Activated naive CD4-positive, alpha-beta T cell treated with anti-CD3 and anti-CD28 coated beads, Interleukin-2, amount 50 U/mL, for 16 hours (primary cell): ENCODE data around the gene SCMH1.
"Not testable (repeated sequence)": the region's sequence is repeated elsewhere in the genome, so short reads cannot be mapped to it uniquely, and the experiment has no call there.

Experiments
- DNase-seq: peaks from one replicate; pipeline ENCODE4 v3.0.0-alpha.2; 2020

SCMH1 gene

DNA sequence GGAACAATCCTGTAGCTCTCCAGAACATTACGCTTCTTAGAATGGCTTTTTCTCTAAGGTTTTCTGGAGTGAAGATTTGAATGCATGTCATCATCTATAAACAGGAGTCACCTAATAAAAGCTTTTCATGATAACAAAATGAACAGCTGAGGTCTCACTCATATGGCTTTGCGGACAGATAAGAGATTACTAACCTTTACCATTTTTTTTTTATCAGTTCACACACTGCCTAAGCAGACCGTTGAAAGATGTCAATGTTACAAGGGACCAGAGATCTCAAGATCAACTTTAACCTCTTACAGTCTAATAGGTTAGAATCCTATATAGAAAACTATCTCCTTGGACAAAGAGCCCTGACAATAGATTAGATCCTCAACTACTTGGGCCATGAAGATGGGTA is 41.4 kb downstream of the SCMH1 start:
- no peak for DNase-seq

DNA sequence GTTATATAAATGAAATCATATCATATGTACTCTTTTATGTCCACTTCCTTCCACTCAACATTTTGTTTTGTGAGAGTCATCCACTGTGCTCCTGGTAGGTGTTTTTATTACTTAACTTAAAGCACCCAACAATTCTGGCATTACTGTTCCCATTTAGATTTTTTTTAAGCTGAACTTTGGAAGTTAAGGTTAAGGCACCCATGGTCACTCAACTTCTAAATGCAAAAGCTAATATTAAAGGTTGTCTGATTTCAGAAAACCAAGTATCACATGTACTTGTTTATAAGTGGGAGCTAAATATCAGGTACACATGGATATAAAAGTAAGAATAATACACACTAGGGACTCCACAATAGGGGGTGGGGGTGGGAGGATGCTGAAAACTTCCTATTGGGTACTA is 42.7 kb downstream of the SCMH1 start:
- DNase-seq, result no peak

DNA sequence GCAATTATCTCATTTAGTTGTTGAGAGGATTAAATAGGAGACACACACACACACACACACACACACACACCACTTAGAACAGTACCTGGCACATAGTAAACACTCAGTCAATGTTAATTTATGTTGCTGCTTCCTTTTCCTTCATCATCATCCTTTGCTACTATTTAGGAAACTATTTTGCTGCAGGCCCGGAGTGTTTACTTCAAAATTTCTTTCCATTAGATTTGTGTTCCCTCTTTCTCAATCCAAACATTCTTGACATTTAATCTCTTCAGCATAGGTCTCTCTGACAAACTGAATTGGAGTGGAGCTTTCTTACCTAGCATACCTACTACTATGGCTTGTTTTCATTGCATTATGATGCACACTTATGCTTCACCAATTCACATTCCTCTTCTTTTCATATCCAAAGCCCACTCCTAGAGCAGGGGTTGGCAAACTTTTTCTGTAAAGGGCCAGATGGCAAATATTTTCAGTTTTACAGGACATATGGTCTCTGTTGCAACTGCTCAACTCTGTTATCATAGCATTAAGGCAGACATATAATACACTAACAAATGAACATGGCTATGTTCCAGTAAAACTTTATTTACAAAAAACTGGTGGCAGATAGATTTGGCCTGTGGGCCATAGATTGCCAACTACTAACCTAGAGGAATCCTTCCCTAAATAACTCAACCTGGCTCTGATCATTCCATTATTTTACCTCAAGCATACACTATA is 49.5 kb downstream of the SCMH1 start:
- no peak for DNase-seq

DNA sequence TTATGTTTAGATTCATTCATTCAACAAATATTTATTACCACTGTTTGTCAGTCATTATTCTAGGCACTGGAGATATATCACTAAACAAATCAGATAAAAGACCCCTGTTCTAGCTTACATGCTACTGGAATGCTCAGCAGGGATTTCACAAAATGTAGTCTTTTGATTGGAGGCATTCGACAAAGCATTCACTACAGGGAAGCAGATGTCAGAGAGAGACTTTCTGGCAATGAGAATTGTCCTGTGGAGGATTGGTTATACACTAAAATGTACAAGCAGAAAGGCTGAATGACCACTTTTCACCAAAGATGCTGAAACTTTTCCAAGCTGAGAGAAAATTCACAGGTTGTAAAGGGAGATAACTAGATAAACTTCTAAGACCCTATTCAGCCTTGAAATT is 57.7 kb downstream of the SCMH1 start:
- no peak for DNase-seq

DNA sequence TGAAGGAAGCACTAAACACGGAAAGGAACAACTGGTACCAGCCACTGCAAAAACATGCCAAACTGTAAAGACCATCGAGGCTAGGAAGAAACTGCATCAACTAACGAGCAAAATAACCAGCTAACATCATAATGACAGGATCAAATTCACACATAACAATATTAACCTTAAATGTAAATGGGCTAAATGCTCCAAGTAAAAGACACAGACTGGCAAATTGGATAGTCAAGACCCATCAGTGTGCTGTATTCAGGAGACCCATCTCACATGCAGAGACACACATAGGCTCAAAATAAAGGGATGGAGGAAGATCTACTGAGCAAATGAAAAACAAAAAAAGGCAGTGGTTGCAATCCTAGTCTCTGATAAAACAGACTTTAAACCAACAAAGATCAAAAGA is 63.9 kb downstream of the SCMH1 start:
- DNase-seq, result not testable (repeated sequence)

DNA sequence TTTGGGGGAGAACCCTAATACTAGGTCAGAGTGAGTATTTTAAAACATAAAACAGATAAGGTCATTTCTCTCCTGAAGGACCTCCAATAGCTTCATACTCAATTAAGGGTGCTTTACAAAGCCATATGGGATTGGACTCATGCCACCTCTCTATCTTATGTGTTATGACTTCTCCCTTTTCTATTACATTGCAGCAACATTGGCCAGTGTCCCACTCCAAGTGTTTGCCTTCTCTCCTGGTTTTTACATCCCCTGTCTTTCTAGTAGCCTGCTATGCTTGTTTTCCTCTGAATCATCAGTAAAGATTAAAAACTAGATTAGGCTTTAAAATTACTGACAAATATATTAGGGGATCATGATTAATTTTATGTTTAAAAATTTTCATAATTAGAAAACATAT is 66.6 kb downstream of the SCMH1 start:
- no peak for DNase-seq

DNA sequence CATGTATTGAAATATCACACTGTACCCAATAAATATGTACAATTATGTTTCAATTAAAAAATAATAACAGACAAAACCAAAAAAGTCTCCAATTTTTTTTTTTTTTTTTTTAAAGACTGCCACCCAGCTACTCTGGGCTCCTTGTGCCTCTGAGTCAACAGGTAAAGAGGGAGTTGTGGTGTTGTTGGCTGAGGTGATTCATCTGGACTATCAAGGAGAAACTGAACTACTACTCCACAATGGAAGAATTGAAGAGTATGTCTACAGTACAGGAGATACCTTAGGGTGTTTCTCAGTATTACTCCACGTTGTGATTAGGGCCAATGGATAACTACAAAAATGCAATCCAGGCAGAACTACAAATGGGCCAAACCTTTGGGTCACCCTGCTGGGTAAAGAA is 67.9 kb downstream of the SCMH1 start:
- no peak for DNase-seq

DNA sequence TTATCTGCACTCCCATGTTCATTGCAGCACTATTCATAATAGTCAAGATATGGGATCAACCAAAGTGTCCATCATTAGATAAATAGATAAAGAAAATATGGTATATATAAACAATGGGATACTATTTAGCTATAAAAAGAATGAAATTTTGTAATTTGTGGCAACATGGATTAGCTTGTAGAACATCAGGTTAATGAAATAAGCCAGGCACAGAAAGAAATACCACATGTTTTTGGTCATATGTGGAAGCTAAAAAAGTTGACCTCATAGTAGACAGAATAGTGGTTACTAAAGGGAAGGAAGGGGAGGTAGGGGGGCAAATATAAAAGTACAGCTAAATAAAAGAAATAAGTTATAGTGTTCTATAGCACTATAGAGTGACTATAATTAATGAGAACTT is 68.5 kb downstream of the SCMH1 start:
- no peak for DNase-seq

DNA sequence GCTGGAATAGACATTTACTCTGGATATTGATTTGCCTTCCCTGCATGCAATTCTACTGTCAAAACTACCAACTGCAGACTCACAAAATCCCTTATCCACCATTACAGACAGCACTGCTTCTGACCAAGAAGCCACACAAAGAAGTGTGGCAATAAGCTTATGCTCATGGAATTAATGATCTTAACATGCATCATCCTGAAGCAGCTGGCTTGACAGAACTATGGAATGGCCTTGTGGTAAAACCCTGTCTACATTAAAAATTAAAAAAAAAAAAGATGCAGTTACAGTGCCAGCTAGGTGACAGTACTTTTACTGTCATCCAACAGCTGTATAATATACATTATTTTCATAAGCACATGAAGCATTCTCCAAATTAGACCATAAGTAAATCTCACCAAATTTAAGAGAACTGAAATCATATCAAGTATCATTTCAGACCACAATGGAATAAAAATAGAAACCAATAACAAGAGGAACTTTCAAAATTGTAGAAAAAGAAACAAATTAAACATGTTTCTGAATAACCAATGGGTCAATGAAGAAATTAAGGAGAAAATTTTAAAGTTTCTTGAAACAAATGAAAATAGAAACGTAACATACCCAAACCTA is 70.7 kb downstream of the SCMH1 start:
- DNase-seq, result no peak

DNA sequence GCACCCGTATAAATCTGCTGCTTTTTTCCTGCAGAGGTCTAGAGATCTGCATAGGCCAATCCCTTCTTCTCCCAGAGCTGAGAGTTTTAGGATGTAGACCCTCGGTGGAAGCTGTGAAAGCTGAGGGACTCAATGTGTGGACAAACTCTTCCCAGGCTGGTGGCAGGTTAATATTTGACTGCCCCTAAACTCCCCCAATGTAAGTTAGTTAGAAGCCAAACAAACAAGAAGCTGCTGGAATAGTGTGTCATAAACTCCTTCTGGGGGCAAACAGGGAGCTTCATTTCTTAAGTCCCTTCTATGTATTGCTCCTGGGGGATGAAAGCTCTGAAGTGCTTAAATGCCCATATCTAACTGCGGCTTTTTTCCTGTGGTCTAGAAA is 72.3 kb downstream of the SCMH1 start:
- DNase-seq, result no peak

DNA sequence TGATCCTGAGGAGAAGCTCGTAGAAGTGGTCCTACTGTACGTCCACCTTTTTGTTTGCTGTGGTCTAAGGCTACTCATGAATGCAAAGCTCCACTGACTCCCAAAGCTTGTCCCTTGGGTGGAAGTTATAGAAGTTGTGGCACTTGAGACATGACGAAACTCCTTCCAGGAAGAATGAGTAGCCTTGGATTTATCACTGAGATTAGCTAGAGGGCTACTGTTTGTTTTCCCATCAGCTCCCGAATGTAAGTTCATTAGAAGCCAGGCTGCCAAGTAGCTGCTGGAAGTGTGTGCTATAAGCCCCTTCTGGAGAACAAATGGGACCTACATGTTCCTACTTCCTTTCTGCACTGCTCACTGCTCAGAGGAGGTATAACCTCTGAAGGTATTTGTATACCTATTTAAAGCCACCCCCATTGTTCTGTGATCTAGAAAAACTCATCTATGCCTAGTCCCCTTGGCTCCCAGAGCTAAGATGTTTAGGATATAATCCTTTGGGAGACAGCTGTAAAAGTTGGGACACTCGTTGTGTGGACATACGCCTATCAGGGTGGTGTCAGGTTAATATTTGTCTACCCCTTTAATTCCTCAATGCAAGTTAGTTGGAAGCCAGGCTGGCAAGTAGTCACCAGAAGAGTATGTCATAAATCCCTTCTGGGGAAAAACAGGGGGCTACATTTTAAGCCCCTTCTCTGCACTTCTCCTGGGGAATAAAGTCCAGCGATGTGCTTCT is 72.9 kb downstream of the SCMH1 start:
- DNase-seq, result no peak

DNA sequence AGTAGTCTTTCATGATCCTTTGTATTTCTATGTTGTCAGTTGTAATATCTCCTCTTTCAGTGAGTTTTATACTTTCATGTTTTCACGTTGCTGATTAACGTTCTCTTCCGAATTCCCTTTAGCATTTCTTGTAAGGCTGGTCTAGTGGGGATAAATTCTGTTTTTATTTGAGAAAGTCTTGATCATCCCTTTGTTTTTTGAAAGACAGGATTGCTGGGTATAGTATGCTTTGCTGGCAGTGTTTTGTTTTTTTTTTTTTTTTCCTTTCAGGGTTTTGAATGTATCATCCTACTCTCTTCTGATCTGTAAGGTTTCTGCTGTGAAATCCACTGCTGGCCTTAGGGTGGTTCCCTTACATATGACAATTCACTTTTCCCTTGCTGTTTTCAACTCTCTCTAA is 74.4 kb downstream of the SCMH1 start:
- DNase-seq, result no peak

DNA sequence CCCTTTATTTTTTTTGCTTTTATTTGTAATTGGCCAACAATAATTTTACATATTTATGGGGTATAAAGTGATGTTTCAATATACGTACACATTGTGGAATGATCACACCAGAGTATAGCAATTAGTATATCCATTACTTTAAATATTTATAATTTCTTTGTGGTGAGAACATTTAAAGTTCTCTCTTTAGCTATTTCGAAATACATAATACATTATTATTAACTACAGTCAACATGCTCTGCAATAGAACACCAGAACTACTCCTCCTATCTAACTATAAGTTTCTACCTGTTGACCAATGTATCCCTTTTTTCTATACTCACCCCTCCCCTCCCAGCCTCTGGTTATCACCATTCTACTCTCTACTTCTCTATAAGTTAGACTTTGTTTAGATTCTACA is 77.4 kb downstream of the SCMH1 start:
- DNase-seq, result no peak

DNA sequence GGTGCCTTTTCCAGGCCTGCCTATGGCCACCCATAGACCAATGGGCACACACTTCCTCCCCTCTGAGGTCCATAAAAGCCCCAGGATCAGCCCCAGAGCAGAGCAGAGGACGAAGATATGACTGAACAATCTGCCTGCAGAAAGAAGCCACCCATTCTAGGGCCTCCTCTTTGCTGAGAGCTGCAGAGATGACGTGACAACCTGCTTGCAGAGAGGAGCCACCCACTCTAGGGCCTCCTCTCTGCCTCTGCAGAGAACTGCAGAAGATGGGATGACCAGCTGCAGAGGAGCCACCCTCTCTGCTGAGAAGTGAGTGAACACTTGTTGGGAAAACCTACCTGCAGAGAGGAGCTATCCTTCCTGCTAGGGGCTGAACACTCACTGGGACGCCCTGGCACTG is 79.7 kb downstream of the SCMH1 start:
- no peak for DNase-seq

DNA sequence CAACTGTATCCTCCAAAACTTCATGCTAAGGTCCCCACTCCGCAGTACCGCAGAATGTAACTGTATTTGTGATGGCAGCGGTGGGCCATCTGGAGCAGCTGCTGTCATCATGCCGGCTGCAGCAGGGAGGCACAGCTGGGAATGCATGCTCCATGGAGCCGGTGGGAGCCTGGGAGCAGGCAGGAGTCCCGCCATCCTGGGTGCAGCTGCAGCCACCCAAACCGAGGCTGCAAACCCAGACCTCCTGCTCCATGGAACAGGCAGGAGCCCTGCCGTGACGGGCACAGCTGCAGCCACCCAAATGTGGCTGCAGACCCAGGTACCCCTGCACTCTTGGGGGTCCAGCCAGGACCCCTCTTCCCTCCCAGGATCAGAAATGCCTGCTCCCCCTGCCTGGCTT is 80.3 kb downstream of the SCMH1 start:
- no peak for DNase-seq

DNA sequence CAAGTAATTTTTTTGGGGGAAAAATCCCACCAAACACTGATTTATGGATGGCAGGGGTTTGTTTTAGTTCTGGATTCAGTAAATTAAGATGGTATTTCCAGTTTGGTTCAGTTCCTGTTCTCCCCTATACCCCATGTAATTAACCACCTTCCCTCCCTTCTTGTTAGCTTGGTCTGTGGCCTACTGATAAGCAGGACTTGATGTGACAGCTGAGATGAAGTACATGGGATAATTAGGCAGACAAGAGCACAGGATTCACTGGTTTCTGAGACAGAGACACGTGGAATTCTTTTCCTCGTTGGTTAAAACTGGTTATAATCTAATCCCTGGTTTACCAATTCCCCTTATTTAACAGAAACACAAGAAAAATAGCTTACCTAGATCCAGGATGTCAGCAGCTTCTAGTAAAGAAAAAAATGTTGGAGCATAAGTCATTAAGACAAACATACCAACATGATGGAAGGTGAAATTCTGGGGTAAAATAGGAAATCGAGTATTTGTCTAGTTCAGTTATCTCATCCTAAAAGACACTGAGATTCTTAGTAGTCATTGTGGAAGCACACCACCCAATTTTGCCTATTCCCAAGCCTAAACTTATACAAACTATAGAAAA is 81.5 kb downstream of the SCMH1 start:
- DNase-seq, result no peak

DNA sequence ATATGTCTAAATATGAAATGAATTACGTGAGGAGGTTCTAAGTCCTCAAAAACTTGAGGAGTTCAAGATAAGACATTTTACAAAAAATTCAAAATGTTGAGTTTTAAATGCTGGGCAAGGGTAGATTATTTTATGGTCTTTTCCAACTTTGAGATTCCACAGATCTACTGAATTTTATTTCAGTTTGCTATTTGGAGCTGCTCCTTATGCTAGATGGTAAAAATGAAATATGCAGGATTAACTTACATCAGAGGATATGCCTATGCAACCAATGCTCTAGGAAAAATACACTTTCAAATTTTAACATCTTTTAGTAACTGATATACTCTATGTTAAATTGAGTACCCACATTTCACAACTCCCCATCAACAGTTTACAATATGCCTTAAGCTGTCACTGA is 83.1 kb downstream of the SCMH1 start:
- DNase-seq, result no peak

DNA sequence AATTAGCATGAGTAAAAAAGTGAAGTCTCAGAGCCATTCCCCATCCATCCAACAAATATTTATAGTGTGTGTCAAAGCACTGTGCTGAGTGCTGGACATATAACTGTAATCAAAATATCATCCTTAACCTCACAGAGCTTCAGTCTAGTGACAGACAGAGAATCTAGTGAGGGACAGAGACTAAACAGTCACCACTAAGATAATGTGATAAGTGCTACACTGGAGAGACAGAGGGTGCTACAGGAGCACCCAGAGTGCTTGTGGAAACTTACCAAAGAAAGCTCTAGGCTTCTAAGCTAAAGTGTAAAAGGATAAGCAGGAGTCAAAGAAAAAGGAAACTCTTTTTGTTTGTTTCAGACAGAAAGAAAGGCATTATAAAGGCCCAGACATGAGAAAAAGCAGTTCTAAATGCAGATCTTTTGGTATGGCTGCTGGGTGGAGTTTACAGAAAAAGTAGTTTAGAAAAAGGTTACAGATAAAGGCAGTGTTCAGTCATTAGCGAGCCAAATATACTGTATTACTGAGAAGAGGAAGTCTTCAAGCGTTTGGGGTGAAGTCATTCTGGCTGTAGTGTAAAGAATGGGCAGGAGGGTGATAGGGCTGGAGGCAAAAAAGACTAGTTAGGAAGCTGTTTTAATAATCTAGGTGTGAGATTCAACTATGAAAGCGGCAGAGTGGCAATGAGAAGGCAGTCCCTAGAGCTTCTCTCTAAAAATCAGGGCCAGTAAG is 83.8 kb downstream of the SCMH1 start:
- DNase-seq, result no peak

DNA sequence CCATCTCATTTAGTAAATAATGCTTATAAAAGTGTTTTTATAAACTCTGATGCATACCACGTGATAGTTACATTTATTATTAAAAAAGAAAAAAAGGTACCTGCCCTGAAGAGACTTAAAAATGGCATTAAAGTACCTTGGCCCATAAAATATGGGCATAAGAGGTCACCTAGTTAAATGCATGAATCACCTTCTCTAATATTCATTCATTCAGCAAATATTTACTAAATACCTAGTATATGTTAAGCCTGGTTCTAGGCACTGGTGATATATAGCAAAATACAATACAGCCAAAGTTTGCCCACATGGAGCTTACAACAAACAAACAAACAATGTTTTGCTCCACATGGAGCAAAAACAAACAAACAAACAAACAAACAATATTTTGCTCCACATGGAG is 87.0 kb downstream of the SCMH1 start:
- no peak for DNase-seq

DNA sequence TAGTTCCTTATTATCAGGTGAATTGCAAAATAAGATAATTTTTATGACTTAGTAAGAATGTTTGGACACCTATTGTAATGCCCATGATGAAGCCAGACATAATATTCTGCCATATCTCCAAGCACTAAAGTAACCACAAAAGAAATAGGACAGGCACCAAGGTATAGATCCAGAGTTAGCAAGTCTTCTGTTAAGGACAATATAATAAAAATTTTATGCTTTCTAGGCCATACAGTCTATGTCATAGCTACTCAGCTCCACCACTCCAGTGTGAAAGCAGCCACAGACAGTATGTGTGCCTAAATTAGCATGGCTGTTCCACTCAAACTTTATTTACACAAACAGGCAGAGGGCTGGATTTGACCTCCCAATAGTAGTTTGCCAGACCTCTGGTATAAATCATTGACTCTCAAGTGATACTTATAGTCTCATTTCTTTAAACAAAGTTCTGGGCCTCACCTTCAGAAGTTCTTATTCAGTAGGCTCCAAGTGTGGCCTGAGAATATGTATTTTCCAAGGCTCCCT is 88.3 kb downstream of the SCMH1 start:
- no peak for DNase-seq

DNA sequence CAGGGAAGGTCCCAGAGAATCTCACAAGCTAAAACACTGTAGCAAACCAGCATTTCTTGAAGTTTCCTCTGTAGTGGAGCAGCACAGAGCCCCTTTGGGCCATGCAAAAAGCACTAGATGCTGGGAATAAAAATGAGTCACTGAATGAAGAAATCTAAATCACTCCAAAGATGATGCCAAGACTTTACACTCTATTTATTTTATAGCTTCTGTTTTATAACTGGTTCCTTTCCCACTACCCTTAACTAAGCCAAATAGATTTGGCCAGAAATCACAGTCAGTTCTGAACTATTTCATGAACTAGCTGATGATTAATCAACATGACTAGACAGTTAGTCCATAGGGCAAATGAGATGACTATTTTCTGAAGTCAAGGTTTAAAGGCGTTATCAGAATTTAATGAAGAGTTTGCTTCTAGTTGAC is 89.5 kb downstream of the SCMH1 start:
- no peak for DNase-seq

DNA sequence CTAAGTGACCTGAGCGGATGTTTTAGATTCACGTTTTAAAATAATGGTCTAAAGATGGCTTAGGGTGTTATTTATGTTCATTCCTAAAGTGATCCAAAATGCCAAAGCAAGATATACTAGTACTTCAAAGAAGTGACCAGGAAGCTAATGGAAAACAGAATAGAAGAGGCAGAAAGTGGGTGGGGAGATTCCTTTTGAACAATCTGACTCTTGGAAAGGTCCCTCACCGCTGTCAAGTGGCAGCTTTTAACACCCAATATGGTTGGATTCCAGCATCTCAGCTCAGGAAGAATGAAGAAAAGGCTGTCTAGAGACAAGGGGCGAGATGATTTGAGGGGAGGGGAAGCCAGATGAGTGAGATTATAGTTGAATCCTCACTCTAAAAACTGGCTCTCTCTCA is 90.3 kb downstream of the SCMH1 start:
- DNase-seq, result no peak

DNA sequence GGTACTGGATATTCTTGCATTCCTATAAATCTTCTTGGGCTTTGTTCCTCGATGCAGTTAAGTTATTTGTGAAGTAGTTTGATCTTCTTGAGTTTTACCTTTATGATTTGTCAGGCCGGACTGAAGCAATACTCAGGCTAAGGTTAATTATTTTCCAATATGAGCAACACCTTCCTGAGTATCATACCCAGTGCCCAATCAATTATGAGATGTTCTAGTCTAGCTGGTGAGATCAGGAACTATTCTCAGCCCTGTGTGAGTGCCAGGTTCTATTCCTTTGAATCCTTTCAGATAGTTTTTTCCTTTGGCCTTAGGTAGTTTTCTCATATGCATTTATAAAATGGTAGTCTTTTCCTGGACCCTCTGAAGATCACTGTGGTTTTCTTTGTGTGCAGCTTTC is 92.5 kb downstream of the SCMH1 start:
- no peak for DNase-seq
